PFSK-1 (cell line): ENCODE results near the gene ERC1.

Source experiments
- REST ChIP-seq, 2 experiments: IDR thresholded peaks; 2 replicates each; pipeline versions ENCODE4 v1.6.1 to v1.8.0; 2011 to 2012; ENCODE audit warnings: low read depth in 2 of 2, low read length in 2 of 2, control low read depth in 1 of 2, inconsistent platforms in 1 of 2, mild to moderate bottlenecking in 1 of 2, moderate library complexity in 1 of 2; ENCODE audit not compliant: insufficient read depth in 1 of 2
- TAF1 ChIP-seq: IDR thresholded peaks from 2 replicates; pipeline ENCODE4 v1.6.1; 2012; ENCODE audit warnings: low read length, control low read depth, borderline replicate concordance; ENCODE audit not compliant: insufficient read depth

GRCh38 chr12:1046727-1047126, 55.7 kb downstream of the ERC1 start:
- TF ChIP-seq REST (IDR thresholded peaks at IDR 0.05; ENCODE audit: insufficient read depth in 1 of 2, low read depth in 2 of 2, low read length in 2 of 2) (no peak), TAF1 (no peak)
